HUES64 (cell line): ENCODE measurements around the gene SF3B3.
"Not testable (repeated sequence)": the region's sequence is repeated elsewhere in the genome, so short reads cannot be mapped to it uniquely, and the experiment has no call there.

ENCODE experiments used
- H3K27ac ChIP-seq: 2 replicates; pipeline ENCODE4 v1.7.0; 2013; ENCODE audit warnings: low read depth, low read length, inconsistent platforms
- H3K27me3 ChIP-seq: 2 replicates; pipeline ENCODE4 v1.6.1; 2013; ENCODE audit warnings: mild to moderate bottlenecking, low read length; ENCODE audit not compliant: insufficient read depth
- H3K36me3 ChIP-seq: 2 replicates; pipeline ENCODE4 v1.6.1; 2013; ENCODE audit warnings: mild to moderate bottlenecking, low read length; ENCODE audit not compliant: insufficient read depth
- H3K4me1 ChIP-seq: 2 replicates; pipeline ENCODE4 v1.6.1; 2013; ENCODE audit warnings: mild to moderate bottlenecking, low read length, moderate library complexity; ENCODE audit not compliant: insufficient read depth
- H3K4me3 ChIP-seq: 2 replicates; pipeline ENCODE4 v1.5.1; 2013; ENCODE audit warnings: mild to moderate bottlenecking, low read length, moderate library complexity
- H3K9ac ChIP-seq: 2 replicates; pipeline ENCODE4 v1.6.1; 2013; ENCODE audit warnings: mild to moderate bottlenecking, low read depth, low read length
- H3K9me3 ChIP-seq: 2 replicates; pipeline ENCODE4 v1.6.1; 2013; ENCODE audit warnings: low read depth, low read length; ENCODE audit not compliant: insufficient read depth
- WGBS: fragments of 150-250, 120-280 bp; methylation state at CpG from one replicate; pipeline ENCODE4 v1.1.7; 2013; ENCODE audit warnings: missing lambda C conversion rate; 5-methylcytosine and 5-hydroxymethylcytosine counted together

SF3B3 gene

DNA sequence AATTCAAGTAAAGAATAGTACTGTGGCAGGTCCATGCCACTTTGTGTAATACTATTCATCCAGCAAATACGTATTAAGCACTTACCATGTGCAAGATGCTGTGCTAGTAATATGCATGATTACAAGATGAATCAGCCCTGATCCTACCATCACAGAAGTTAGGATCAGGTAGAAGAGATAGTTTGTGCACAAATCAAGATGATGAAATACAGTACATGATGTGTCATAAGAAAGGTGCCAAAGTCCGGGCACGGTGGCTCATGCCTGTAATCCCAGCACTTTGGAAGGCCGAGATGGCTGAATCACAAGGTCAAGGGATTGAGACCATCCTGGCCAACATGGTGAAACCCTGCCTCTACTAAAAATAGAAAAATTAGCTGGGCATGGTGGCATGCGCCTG lies 11.2 kb upstream of the SF3B3 start:
- Histone ChIP-seq H3K4me1 (no peaks in the 10 kb centered on the region), H3K27me3 (no peaks in the 10 kb centered on the region), H3K36me3 (peaks cover 87% of the 10 kb centered on the region), H3K9ac (no peak overlapping the region), H3K9me3 (no peaks in the 10 kb centered on the region), H3K27ac (no peak overlapping the region), H3K4me3 (no peak overlapping the region)
- 94% methylated on average over 5 of the region's 5 CpGs for WGBS

DNA sequence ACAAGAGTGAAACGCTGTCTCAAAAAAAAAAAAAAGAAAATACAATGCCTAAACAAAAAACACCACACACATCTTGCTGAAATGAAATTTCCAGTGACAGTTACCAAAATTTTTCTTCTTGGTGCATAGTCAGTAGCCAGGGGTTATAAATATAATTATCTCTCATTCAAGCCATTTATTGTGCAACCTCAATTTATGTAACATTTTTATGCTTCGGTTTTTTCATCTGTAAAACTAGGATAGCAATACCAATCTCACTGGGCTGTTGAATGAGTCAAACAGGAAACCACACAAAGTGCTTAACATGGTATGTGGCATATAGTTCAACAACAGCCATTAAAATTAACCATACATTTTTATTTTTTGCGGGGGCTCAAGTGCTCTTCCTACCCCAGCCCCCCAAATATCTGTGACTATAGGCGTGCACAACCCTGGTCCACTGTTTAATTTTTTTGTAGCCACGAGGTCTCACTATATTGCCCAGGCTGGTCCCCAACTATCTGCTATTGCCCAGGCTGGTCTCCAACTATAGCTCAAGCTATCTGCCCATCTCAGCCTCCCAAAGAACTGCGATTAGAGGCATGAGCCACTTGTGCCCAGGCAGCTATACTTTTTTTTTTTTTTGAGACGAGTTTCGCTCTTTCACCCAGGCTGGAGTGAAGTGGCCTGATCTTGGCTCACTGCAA lies 2.9 kb upstream of the SF3B3 start:
- Histone ChIP-seq H3K4me3 (no peak overlapping the region), H3K9me3 (no peaks in the 10 kb centered on the region), H3K36me3 (peaks cover 34% of the 10 kb centered on the region), H3K4me1 (peaks cover 8% of the 10 kb centered on the region), H3K9ac (no peak overlapping the region), H3K27me3 (no peaks in the 10 kb centered on the region), H3K27ac (no peak overlapping the region)
- 95% methylated on average over 8 of the region's 8 CpGs for WGBS

DNA sequence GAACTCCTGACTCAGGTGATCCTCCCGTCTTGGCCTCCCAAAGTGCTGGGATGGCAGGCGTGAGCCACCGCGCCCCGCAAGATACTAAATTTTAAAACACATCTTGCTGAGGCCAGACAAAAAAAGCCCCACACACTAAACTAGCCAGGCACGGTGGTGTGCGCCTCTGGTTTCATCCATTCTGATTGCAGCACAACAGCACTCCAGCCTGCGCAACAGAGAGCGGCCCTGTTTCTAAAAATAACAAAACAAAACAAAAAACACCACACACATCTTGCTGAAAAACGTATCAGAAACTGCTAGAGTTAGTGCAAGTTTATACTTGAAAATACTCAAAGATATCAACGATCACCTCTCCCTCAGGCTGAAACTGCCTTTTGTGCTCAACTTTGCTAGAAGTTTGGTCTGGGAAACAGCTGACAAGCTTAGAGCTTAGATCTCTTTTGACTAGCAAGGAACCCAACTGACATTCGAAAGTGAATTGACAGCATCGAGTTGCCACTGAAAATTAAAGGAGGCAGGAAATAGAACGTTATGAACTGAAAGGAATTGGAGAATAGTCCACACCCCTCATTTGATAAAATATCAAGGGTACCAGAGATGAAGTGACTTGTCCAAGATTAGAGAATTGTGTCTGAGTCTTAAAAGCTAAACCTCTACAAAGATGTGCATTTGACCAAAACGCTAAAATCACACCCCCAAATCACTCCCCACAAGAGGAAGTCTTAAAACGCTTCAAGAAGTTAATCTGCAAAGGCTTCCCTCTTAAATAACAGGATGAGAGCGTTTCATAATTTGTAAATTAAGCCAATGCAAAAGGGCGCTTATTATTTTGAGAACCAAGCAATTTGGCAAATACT lies 1.2 kb upstream of the SF3B3 start:
- Histone ChIP-seq H3K27ac (peak overlapping the region; percentile 91), H3K27me3 (no peaks in the 10 kb centered on the region), H3K36me3 (peaks cover 34% of the 10 kb centered on the region), H3K4me1 (peaks cover 18% of the 10 kb centered on the region), H3K9me3 (no peaks in the 10 kb centered on the region), H3K9ac (peak overlapping the region; percentile 100), H3K4me3 (peak overlapping the region; percentile 100)
- 65% methylated on average over 18 of the region's 18 CpGs for WGBS

DNA sequence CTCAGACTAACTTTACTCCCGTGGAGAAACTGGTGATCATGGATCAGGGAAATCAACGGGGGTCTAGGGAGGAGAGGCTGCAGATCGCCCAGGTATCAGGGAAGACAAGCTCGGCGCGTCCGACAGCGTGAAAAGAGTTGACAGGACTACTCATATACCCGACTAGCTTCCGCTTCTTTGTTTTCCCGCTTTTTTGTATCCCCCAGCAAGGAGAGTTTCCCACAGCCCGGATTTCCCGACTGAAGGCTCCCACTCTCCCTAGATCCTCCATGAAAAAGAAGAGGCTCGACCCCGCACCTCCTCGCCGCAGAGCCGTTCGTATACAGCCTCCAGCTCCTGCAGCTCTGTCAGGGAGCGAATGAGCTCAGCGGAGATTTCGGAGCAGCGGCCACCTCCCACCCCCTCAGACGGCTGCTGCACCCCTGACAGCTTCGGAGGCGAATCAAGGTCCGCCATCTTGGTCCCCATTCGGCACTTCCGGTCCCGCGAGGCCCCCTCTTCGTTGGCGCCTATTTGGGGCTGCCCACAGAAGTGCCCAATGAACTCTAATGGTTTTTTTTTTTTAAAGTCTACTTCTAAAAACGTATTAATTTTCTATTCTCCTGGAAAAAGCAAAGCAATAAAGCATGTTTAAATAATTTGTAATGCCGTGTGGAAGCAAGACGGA lies 407 bp upstream of the SF3B3 start, which contains the start of gene COG4:
COG4 (minus strand) TSS at position 479 of the 667 bp plus-strand sequence; CDS start at position 468, 11 bp downstream.
- Histone ChIP-seq H3K4me3 (peak within 1 kb of the TSS; percentile 100), H3K27me3 (no peaks in the 10 kb centered on the region), H3K4me1 (peaks cover 18% of the 10 kb centered on the region), H3K9ac (peak within 1 kb of the TSS; percentile 100), H3K36me3 (peaks cover 36% of the 10 kb centered on the region), H3K9me3 (no peaks in the 10 kb centered on the region), H3K27ac (peak within 1 kb of the TSS; percentile 91)
- WGBS: 0% methylated on average over 33 of the region's 36 CpGs

DNA sequence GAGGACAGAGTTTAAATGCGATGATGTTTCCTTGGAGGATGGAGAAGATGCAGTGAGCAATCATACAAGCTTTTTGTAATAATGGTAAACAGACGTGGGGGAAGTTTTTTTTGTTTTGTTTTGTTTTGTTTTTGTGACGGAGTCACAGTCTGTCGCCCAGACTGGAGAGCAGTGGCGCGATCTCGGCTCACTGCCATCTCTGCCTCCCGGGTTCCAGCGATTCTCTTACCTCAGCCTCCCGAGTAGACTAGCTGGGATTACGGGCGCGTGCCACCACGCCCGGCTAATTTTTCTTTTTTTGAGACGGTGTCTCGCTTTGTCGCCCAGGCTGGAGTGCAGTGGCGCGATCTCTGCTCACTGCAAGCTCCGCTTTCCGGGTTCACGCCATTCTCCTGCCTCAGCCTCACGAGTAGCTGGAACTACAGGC lies 796 bp downstream of the SF3B3 start:
- not testable (repeated sequence) for H3K27me3 ChIP-seq, H3K9me3 ChIP-seq
- Histone ChIP-seq H3K36me3 (peaks cover 46% of the 10 kb centered on the region), H3K4me1 (peaks cover 18% of the 10 kb centered on the region), H3K27ac (peak overlapping the region; percentile 91), H3K4me3 (peak overlapping the region; percentile 100), H3K9ac (peak overlapping the region; percentile 100)
- 1% methylated on average over 24 of the region's 24 CpGs for WGBS

DNA sequence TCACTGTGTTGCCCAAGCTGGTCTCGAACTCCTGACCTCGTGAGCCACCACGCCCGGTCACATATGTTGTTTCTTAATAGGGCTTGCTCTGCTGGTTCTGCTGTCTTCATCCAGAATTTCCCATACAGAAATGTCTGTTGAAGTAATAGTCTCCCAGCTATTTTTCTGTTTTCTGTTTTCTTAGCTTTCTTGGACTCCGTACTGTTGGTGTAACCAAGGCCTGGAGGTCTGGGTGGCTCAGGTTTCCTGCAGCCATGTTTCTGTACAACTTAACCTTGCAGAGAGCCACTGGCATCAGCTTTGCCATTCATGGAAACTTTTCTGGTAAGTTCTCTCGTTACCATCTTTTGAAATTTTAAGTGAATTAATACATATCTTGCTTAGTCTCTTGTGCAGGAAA lies 2.8 kb downstream of the SF3B3 start:
- 87% methylated on average over 6 of the region's 6 CpGs for WGBS
- peaks cover 18% of the 10 kb centered on the region for H3K4me1 ChIP-seq
- H3K36me3 ChIP-seq: peaks cover 65% of the 10 kb centered on the region
- no peaks in the 10 kb centered on the region for H3K27me3 ChIP-seq
- no peak overlapping the region; the same call in 1 of the 2 replicates for H3K9ac ChIP-seq
- H3K27ac ChIP-seq: no peak overlapping the region
- H3K9me3 ChIP-seq: no peaks in the 10 kb centered on the region
- peak overlapping the region; percentile 31; the same call in 1 of the 2 replicates for H3K4me3 ChIP-seq

DNA sequence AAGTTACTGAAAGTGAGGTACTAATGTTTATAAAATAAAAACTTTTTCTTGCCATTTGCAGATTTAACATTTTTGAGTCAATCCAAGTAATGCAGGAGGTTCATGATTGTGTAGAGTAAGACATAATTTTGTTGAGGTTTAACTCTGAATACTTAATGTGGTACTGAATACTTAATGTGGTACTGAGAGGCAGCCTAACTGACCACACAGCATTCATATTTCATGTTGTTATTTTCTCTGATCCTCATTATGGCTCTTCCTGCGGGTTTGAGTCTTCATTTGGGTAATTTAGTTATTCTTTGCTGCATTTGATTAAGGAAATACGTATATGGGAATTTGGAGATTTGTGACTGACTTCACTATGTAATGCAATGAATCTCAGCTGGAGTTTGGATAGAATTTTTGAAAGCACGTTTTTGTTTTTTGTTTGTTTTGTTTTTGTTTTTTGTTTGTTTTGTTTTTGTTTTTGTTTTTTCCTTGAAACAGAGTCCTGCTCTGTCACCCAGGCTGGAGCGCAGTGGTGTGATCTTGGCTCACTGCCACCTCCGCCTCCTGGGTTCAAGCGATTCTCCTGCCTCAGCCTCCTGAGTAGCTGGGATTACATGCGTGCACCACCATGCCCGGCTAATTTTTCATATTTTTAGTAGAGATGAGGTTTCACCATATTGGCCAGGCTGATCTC lies 3.8 kb downstream of the SF3B3 start:
- no peaks in the 10 kb centered on the region for H3K27me3 ChIP-seq
- peaks cover 75% of the 10 kb centered on the region for H3K36me3 ChIP-seq
- 96% methylated on average over 8 of the region's 8 CpGs for WGBS
- H3K9ac ChIP-seq: no peak overlapping the region
- H3K4me1 ChIP-seq: peaks cover 16% of the 10 kb centered on the region
- no peak overlapping the region for H3K27ac ChIP-seq
- H3K4me3 ChIP-seq: peak overlapping the region; percentile 31; the same call in 1 of the 2 replicates
- no peaks in the 10 kb centered on the region for H3K9me3 ChIP-seq

DNA sequence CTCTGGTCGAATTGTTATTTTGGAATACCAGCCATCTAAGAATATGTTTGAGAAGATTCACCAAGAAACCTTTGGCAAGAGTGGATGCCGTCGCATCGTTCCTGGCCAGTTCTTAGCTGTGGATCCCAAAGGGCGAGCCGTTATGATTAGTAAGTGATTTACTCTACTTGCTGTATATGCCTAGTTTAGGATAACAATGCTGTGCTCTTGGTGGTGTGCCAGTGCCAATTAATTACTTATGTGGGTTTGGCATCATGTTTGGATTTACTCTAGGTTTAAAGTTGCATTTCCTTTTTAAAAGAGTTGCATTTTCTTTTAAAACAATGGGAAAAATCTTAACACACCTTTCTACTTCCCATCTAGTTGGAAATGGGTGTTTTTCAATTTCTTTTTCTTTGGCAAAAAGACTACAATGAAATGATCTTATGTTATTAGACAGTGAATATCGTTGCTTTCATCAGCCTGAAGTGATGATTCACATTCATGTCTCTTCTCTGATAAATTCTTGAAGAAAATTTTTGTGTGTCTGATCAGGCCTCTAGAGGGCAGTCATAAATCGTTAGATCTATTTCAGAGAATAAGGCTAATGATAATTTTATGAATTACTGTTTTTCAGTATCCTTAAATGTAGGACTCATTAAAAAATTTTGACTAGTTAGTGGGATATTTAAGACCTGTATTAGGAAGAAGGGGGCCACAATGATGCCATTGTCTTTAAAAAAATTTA lies 5.6 kb downstream of the SF3B3 start:
- H3K9ac ChIP-seq: 0 out of 2 replicates have a peak overlapping the region, but pooled peaks have one; percentile 5
- H3K9me3 ChIP-seq: no peaks in the 10 kb centered on the region
- H3K4me3 ChIP-seq: no peak overlapping the region
- H3K4me1 ChIP-seq: peaks cover 14% of the 10 kb centered on the region
- H3K27ac ChIP-seq: no peak overlapping the region
- WGBS: 94% methylated on average over 8 of the region's 8 CpGs
- H3K27me3 ChIP-seq: no peaks in the 10 kb centered on the region
- peaks cover 93% of the 10 kb centered on the region for H3K36me3 ChIP-seq

DNA sequence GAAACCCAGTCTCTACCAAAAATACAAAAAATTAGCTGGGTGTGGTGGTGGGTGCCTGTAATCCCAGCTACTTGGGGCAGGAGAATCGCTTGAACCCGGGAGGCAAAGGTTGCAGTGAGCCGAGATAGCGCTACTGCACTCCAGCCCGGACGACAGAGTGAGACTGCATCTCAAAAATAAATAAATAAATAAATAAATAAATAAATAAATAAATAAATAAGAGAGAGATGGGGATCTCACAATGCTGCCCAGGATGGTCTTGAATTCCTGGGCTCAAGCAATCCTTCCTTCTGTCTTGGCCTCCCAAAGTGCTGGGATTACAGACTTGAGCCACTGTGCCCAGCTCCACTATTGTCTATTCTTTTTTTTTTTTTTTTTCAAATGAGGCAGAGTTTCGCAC lies 6.3 kb downstream of the SF3B3 start:
- WGBS: 100% methylated on average over 1 of the region's 7 CpGs
- H3K9ac ChIP-seq, H3K4me3 ChIP-seq, H3K9me3 ChIP-seq, H3K27me3 ChIP-seq, H3K27ac ChIP-seq: not testable (repeated sequence)
- Histone ChIP-seq H3K36me3 (peaks cover 98% of the 10 kb centered on the region), H3K4me1 (peaks cover 14% of the 10 kb centered on the region)

DNA sequence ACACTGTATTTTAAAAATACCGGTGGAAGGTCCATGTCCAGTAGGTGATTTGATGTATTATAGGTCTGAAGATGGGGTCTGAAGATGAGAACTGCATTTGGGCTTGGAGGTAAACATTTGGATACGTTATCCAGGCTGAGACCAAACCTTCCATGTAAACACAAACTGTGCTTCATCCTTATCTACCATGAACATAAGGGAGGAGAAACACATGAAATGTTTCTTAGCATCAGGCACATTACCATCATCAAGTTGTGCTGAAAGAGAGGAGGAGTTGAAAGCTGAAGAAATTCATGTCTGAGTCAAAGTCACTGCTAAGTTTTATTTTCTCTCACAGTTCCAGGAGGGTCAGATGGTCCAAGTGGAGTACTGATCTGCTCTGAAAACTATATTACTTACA lies 11.4 kb downstream of the SF3B3 start:
- 100% methylated on average over 1 of the region's 2 CpGs for WGBS
- Histone ChIP-seq H3K4me3 (no peak overlapping the region), H3K36me3 (peaks cover 100% of the 10 kb centered on the region), H3K27ac (no peak overlapping the region), H3K9ac (no peak overlapping the region), H3K9me3 (no peaks in the 10 kb centered on the region), H3K4me1 (no peaks in the 10 kb centered on the region), H3K27me3 (no peaks in the 10 kb centered on the region)
